GM21723 (cell line): Measurements from ENCODE around the gene KDM6B.
A peak's percentile ranks its signal among the peaks of the same experiment; 100 is the strongest.

Source experiments
- ATAC-seq: cut with Tn5 transposase; IDR thresholded peaks from one replicate; pipeline ENCODE4 v1.9.1; 2021; ENCODE audit warnings: mild to moderate bottlenecking, moderate library complexity; ENCODE audit not compliant: unreplicated experiment

KDM6B gene

GRCh38 chr17:7840441-7840840 is 6.4 kb downstream of the KDM6B start:
- no peak for ATAC-seq

GRCh38 chr17:7840875-7841274 is 6.9 kb downstream of the KDM6B start:
- ATAC-seq: no peak

GRCh38 chr17:7841396-7841914 is 7.4 kb downstream of the KDM6B start:
- no peak for ATAC-seq

- ATAC-seq: no peak
Measured at GRCh38 chr17:7841915-7842379, 7.9 kb downstream of the KDM6B start.

- no peak for ATAC-seq
Measured at GRCh38 chr17:7842380-7843256, 8.6 kb downstream of the KDM6B start.

- no peak for ATAC-seq
Measured at GRCh38 chr17:7843257-7843535, 9.2 kb downstream of the KDM6B start.

GRCh38 chr17:7843536-7844291 is 9.7 kb downstream of the KDM6B start:
- peak; percentile 27 for ATAC-seq

GRCh38 chr17:7844292-7845154 is 10.5 kb downstream of the KDM6B start:
- peak; percentile 48 for ATAC-seq

- ATAC-seq: no peak
Measured at GRCh38 chr17:7845359-7846062, 11.5 kb downstream of the KDM6B start.

- no peak for ATAC-seq
Measured at GRCh38 chr17:7846063-7846735, 12.2 kb downstream of the KDM6B start.

- no peak for ATAC-seq
Measured at GRCh38 chr17:7846765-7847661, 13.0 kb downstream of the KDM6B start.

- ATAC-seq: no peak
Measured at GRCh38 chr17:7848131-7848579, 14.1 kb downstream of the KDM6B start.

GRCh38 chr17:7848739-7849129 is 14.7 kb downstream of the KDM6B start:
- no peak for ATAC-seq

GRCh38 chr17:7849130-7849750 is 15.2 kb downstream of the KDM6B start:
- ATAC-seq: no peak

GRCh38 chr17:7849751-7850504 is 15.9 kb downstream of the KDM6B start:
- ATAC-seq: no peak

GRCh38 chr17:7850701-7851437 is 16.9 kb downstream of the KDM6B start:
- no peak for ATAC-seq
